Large intestine (tissue), 3 donors: Measurements from ENCODE around the gene JMJD4. TPM values are rescaled to one million over a fixed set of nuclear protein-coding genes. Genes with fewer than 3 reads are reported as not detected.
A peak's percentile ranks its signal among the peaks of the same experiment; 100 is the strongest.

Source experiments
- DNase-seq, 2 donors: peaks; one replicate each; pipeline versions ENCODE4 v3.0.0 to v3.0.0-alpha.2; 2013
- H3K27ac ChIP-seq: one replicate; pipeline ENCODE4 v1.5.1; 2013; ENCODE audit warnings: low read length
- H3K27me3 ChIP-seq: 2 replicates; pipeline ENCODE4 v1.6.1; 2013; ENCODE audit warnings: low read length; ENCODE audit not compliant: control insufficient read depth, insufficient read depth
- H3K36me3 ChIP-seq: 2 replicates; pipeline ENCODE4 v1.6.1; 2013; ENCODE audit warnings: low read length; ENCODE audit not compliant: control insufficient read depth, insufficient read depth
- H3K4me1 ChIP-seq: one replicate; pipeline ENCODE4 v1.6.1; 2013; ENCODE audit warnings: low read length; ENCODE audit not compliant: control insufficient read depth, insufficient read depth
- H3K4me3 ChIP-seq: one replicate; pipeline ENCODE4 v1.5.1; 2013; ENCODE audit warnings: low read length
- H3K9me3 ChIP-seq: one replicate; pipeline ENCODE4 v1.6.1; 2013; ENCODE audit warnings: mild to moderate bottlenecking, low read depth, low read length, moderate library complexity; ENCODE audit not compliant: control insufficient read depth
- WGBS: methylation state at CpG from one replicate; pipeline ENCODE4 v1.1.5; 2013; ENCODE audit warnings: low lambda C conversion rate; ENCODE audit not compliant: insufficient coverage; 5-methylcytosine and 5-hydroxymethylcytosine counted together
- polyA plus RNA-seq: library from polyadenylated mRNA; unstranded; fragments of 120-200 nt; gene quantifications from one replicate; pipeline ENCODE4 v1.2.1, GENCODE V29; 2013

The JMJD4 gene
- polyA plus RNA-seq, 1 donor: 13.4 TPM

GRCh38 chr1:227762231-227762911 is 27.3 kb upstream of the JMJD4 start:
- H3K9me3 ChIP-seq: no peaks in the 10 kb centered on the region
- no peak overlapping the region for H3K4me3 ChIP-seq
- H3K36me3 ChIP-seq: peaks cover 65% of the 10 kb centered on the region
- no peak overlapping the region for H3K27ac ChIP-seq
- no CpG with 5 or more reads among the region's 22 CpGs for WGBS
- H3K27me3 ChIP-seq: no peaks in the 10 kb centered on the region
- DNase-seq: peak; percentile 68 to 71
- H3K4me1 ChIP-seq: peaks cover 15% of the 10 kb centered on the region

GRCh38 chr1:227761621-227762230 is 26.6 kb upstream of the JMJD4 start:
- Histone ChIP-seq H3K27ac (no peak overlapping the region), H3K9me3 (no peaks in the 10 kb centered on the region), H3K27me3 (no peaks in the 10 kb centered on the region), H3K36me3 (peaks cover 65% of the 10 kb centered on the region), H3K4me3 (no peak overlapping the region), H3K4me1 (peaks cover 9% of the 10 kb centered on the region)
- WGBS: no CpG with 5 or more reads among the region's 17 CpGs
- no peak for DNase-seq

GRCh38 chr1:227760377-227760776 is 25.3 kb upstream of the JMJD4 start:
- H3K9me3 ChIP-seq: no peaks in the 10 kb centered on the region
- no peaks in the 10 kb centered on the region for H3K27me3 ChIP-seq
- peaks cover 64% of the 10 kb centered on the region for H3K36me3 ChIP-seq
- DNase-seq: no peak
- peaks cover 6% of the 10 kb centered on the region for H3K4me1 ChIP-seq
- H3K4me3 ChIP-seq: no peak overlapping the region
- 67% methylated on average over 1 of the region's 9 CpGs for WGBS
- no peak overlapping the region for H3K27ac ChIP-seq

GRCh38 chr1:227759341-227760300 is 24.5 kb upstream of the JMJD4 start:
- Histone ChIP-seq H3K27ac (peak overlapping the region; percentile 24), H3K27me3 (no peaks in the 10 kb centered on the region), H3K4me3 (no peak overlapping the region), H3K4me1 (peaks cover 6% of the 10 kb centered on the region), H3K36me3 (peaks cover 61% of the 10 kb centered on the region), H3K9me3 (no peaks in the 10 kb centered on the region)
- peak in 1 of 2 donors; percentile 32 for DNase-seq
- WGBS: no CpG with 5 or more reads among the region's 15 CpGs

- H3K4me3 ChIP-seq: no peak overlapping the region
- WGBS: 93% methylated on average over 2 of the region's 6 CpGs
- peaks cover 59% of the 10 kb centered on the region for H3K36me3 ChIP-seq
- H3K4me1 ChIP-seq: peaks cover 8% of the 10 kb centered on the region
- no peaks in the 10 kb centered on the region for H3K9me3 ChIP-seq
- no peak for DNase-seq
- peak overlapping the region; percentile 24 for H3K27ac ChIP-seq
- no peaks in the 10 kb centered on the region for H3K27me3 ChIP-seq
Measured at GRCh38 chr1:227758366-227758765, 23.3 kb upstream of the JMJD4 start.

- H3K27me3 ChIP-seq: no peaks in the 10 kb centered on the region
- H3K36me3 ChIP-seq: peaks cover 63% of the 10 kb centered on the region
- H3K27ac ChIP-seq: no peak overlapping the region
- peaks cover 6% of the 10 kb centered on the region for H3K4me1 ChIP-seq
- H3K4me3 ChIP-seq: no peak overlapping the region
- DNase-seq: no peak
- no CpG with 5 or more reads among the region's 2 CpGs for WGBS
- no peaks in the 10 kb centered on the region for H3K9me3 ChIP-seq
Measured at GRCh38 chr1:227757781-227758180, 22.7 kb upstream of the JMJD4 start.

GRCh38 chr1:227756172-227756959 is 21.3 kb upstream of the JMJD4 start:
- H3K27ac ChIP-seq: no peak overlapping the region
- no peaks in the 10 kb centered on the region for H3K9me3 ChIP-seq
- DNase-seq: no peak
- H3K27me3 ChIP-seq: no peaks in the 10 kb centered on the region
- H3K4me1 ChIP-seq: peaks cover 2% of the 10 kb centered on the region
- peaks cover 60% of the 10 kb centered on the region for H3K36me3 ChIP-seq
- H3K4me3 ChIP-seq: no peak overlapping the region
- WGBS: no CpG with 5 or more reads among the region's 13 CpGs

GRCh38 chr1:227754958-227755357 is 19.9 kb upstream of the JMJD4 start:
- H3K4me3 ChIP-seq: no peak overlapping the region
- no peak for DNase-seq
- H3K9me3 ChIP-seq: no peaks in the 10 kb centered on the region
- peaks cover 64% of the 10 kb centered on the region for H3K36me3 ChIP-seq
- H3K27me3 ChIP-seq: no peaks in the 10 kb centered on the region
- no peak overlapping the region for H3K27ac ChIP-seq
- peaks cover 2% of the 10 kb centered on the region for H3K4me1 ChIP-seq
- whole genome bisulfite sequencing: 40% methylated on average over 1 of the region's 4 CpGs

GRCh38 chr1:227753999-227754711 is 19.1 kb upstream of the JMJD4 start:
- Histone ChIP-seq H3K9me3 (no peaks in the 10 kb centered on the region), H3K4me3 (no peak overlapping the region), H3K27me3 (no peaks in the 10 kb centered on the region), H3K36me3 (peaks cover 61% of the 10 kb centered on the region), H3K4me1 (peaks cover 2% of the 10 kb centered on the region), H3K27ac (no peak overlapping the region)
- no peak for DNase-seq
- no CpG with 5 or more reads among the region's 7 CpGs for WGBS
